GM13976 (cell line): ENCODE measurements around the gene TAF4B.

Experiments
- DNase-seq: peaks from one replicate; pipeline ENCODE4 v3.0.0; 2012; ENCODE audit warnings: low spot score
- CTCF ChIP-seq: IDR thresholded peaks from 2 replicates; pipeline ENCODE4 v1.5.1; 2012; ENCODE audit warnings: borderline replicate concordance, mild to moderate bottlenecking; ENCODE audit not compliant: insufficient read depth; ENCODE audit errors: extremely low read depth, missing control alignments, control extremely low read depth
- in situ Hi-C: fragments of 300-500 bp; cut with MboI; formaldehyde crosslinking; loops from one replicate; pipeline ENCODE4 v1.12.0; 2022; ENCODE audit warnings: low sequenced_read_pairs, mixed read lengths, inconsistent platforms; ENCODE audit not compliant: unreplicated experiment

The TAF4B gene

GRCh38 chr18:26417190-26417589 lies 190.9 kb downstream of the TAF4B start:
- no peak for TF ChIP-seq CTCF
- in situ Hi-C loops, result loop anchor here (25.0 kb wide), 2 partner anchors 345 to 570 kb away; no protein-coding TSS in a partner anchor
- no peak for DNase-seq

- DNase-seq, result no peak
- TF ChIP-seq CTCF, result no peak
- in situ Hi-C loops, result loop anchor here (25.0 kb wide), 2 partner anchors 344 to 569 kb away; no protein-coding TSS in a partner anchor
Measured at GRCh38 chr18:26418225-26418624, 192.0 kb downstream of the TAF4B start.

- no peak for TF ChIP-seq CTCF
- in situ Hi-C loops, result loop anchor here (25.0 kb wide), 2 partner anchors 343 to 568 kb away; no protein-coding TSS in a partner anchor
- no peak for DNase-seq
Measured at GRCh38 chr18:26419746-26420145, 193.5 kb downstream of the TAF4B start.

GRCh38 chr18:26421503-26421902 lies 195.3 kb downstream of the TAF4B start:
- TF ChIP-seq CTCF, result no peak
- DNase-seq, result no peak
- in situ Hi-C loops, result loop anchor here (25.0 kb wide), 2 partner anchors 341 to 566 kb away; no protein-coding TSS in a partner anchor

- no peak for DNase-seq
- TF ChIP-seq CTCF, result no peak
- in situ Hi-C loops, result loop anchor here (25.0 kb wide), 2 partner anchors 340 to 565 kb away; no protein-coding TSS in a partner anchor
Measured at GRCh38 chr18:26421931-26422330, 195.7 kb downstream of the TAF4B start.

- peak; percentile 52 for DNase-seq
- TF ChIP-seq CTCF, result no peak
- in situ Hi-C loops, result loop anchor here (25.0 kb wide), 2 partner anchors 340 to 565 kb away; no protein-coding TSS in a partner anchor
Measured at GRCh38 chr18:26422472-26423162, 196.4 kb downstream of the TAF4B start.
